MM.1S (cell line): ENCODE results near the gene PRKAG2.

ENCODE experiments used
- DNase-seq: peaks from one replicate; pipeline ENCODE4 v3.0.0-alpha.2; 2015
- H2AFZ ChIP-seq: fragments of 300-600 bp; sonication (generic); 2 replicates; pipeline ENCODE4 v1.6.0; 2016; ENCODE audit warnings: antibody characterized with exemption, low read length
- H3F3A ChIP-seq: fragments of 300-600 bp; sonication (generic); 2 replicates; pipeline ENCODE4 v1.6.1; 2016; ENCODE audit warnings: mild to moderate bottlenecking, antibody characterized with exemption, low read length, moderate library complexity, mixed read lengths; ENCODE audit not compliant: insufficient read depth
- H3K27ac ChIP-seq: fragments of 300-600 bp; sonication (generic); 2 replicates; pipeline ENCODE4 v1.5.1; 2016; ENCODE audit warnings: mild to moderate bottlenecking, low read length
- H3K27me3 ChIP-seq: fragments of 300-600 bp; sonication (generic); replicated peaks from 2 replicates; pipeline ENCODE4 v1.6.0; 2016; ENCODE audit warnings: low read length; ENCODE audit not compliant: insufficient read depth
- H3K36me3 ChIP-seq: fragments of 300-600 bp; sonication (generic); replicated peaks from 2 replicates; pipeline ENCODE4 v1.6.1; 2016; ENCODE audit warnings: mild to moderate bottlenecking, low read length, mixed read lengths; ENCODE audit not compliant: insufficient read depth
- H3K4me1 ChIP-seq: fragments of 300-600 bp; sonication (generic); 2 replicates; pipeline ENCODE4 v1.6.1; 2016; ENCODE audit warnings: low read length, mixed read lengths
- H3K4me2 ChIP-seq: fragments of 300-600 bp; sonication (generic); 2 replicates; pipeline ENCODE4 v1.6.0; 2016; ENCODE audit warnings: low read depth, low read length
- H3K4me3 ChIP-seq: fragments of 300-600 bp; sonication (generic); 2 replicates; pipeline ENCODE4 v1.5.1; 2016; ENCODE audit warnings: low read length, mixed read lengths
- H3K79me2 ChIP-seq: fragments of 300-600 bp; sonication (generic); 2 replicates; pipeline ENCODE4 v1.6.1; 2016; ENCODE audit warnings: mixed run types, low read length, mixed read lengths
- H3K9ac ChIP-seq: fragments of 300-600 bp; sonication (generic); 2 replicates; pipeline ENCODE4 v1.6.1; 2016; ENCODE audit warnings: low read length, mixed read lengths
- H3K9me2 ChIP-seq: fragments of 300-600 bp; sonication (generic); replicated peaks from 2 replicates; pipeline ENCODE4 v1.6.1; 2016; ENCODE audit warnings: mild to moderate bottlenecking, low read length, mixed read lengths; ENCODE audit not compliant: insufficient read depth
- H3K9me3 ChIP-seq: fragments of 300-600 bp; sonication (generic); replicated peaks from 2 replicates; pipeline ENCODE4 v1.6.1; 2016; ENCODE audit warnings: mild to moderate bottlenecking, low read length, mixed read lengths; ENCODE audit not compliant: insufficient read depth
- H4K20me1 ChIP-seq: fragments of 300-600 bp; sonication (generic); 2 replicates; pipeline ENCODE4 v1.6.1; 2016; ENCODE audit warnings: mild to moderate bottlenecking, low read length, moderate library complexity, mixed read lengths; ENCODE audit not compliant: insufficient read depth
- CTCF ChIP-seq: fragments of 300-600 bp; sonication (generic); IDR thresholded peaks from 2 replicates; pipeline ENCODE4 v1.5.1; 2016; ENCODE audit warnings: antibody characterized with exemption, low read length, mixed read lengths
- EZH2 ChIP-seq: fragments of 300-600 bp; sonication (generic); optimal IDR thresholded peaks from 2 replicates; pipeline ENCODE3; 2017; ENCODE audit warnings: low read depth, mild to moderate bottlenecking, antibody characterized with exemption, low read length, mixed read lengths
- EZH2phosphoT487 ChIP-seq: fragments of 300-600 bp; sonication (generic); IDR thresholded peaks from 2 replicates; pipeline ENCODE4 v1.6.1; 2018; ENCODE audit warnings: antibody characterized with exemption, low read length

The PRKAG2 gene

GRCh38 chr7:151517601-151518104 is 359.3 kb downstream of the PRKAG2 start:
- peaks cover 55% of the 10 kb centered on the region for H4K20me1 ChIP-seq
- H3K9me3 ChIP-seq = no peaks in the 10 kb centered on the region
- no peaks in the 10 kb centered on the region for H3K27me3 ChIP-seq
- no peak for DNase-seq
- no peak for TF ChIP-seq EZH2
- no peak for TF ChIP-seq EZH2phosphoT487
- no peak for TF ChIP-seq CTCF
- no peak overlapping the region for H2AFZ ChIP-seq
- peaks cover 63% of the 10 kb centered on the region for H3K79me2 ChIP-seq
- no peaks in the 10 kb centered on the region for H3K36me3 ChIP-seq
- peaks cover 25% of the 10 kb centered on the region for H3F3A ChIP-seq
- peak overlapping the region; percentile 95 for H3K4me3 ChIP-seq
- H3K4me1 ChIP-seq = peaks cover 30% of the 10 kb centered on the region
- H3K9ac ChIP-seq = peak overlapping the region; percentile 78; the same call in 1 of the 2 replicates
- H3K4me2 ChIP-seq = peak overlapping the region; percentile 84
- H3K9me2 ChIP-seq = no peaks in the 10 kb centered on the region
- no peak overlapping the region; the same call in 1 of the 2 replicates for H3K27ac ChIP-seq

- Histone ChIP-seq H2AFZ (no peak overlapping the region), H3F3A (peaks cover 24% of the 10 kb centered on the region), H3K9me3 (no peaks in the 10 kb centered on the region), H3K27ac (no peak overlapping the region; the same call in 1 of the 2 replicates), H4K20me1 (peaks cover 79% of the 10 kb centered on the region), H3K4me3 (no peak overlapping the region), H3K4me1 (peaks cover 31% of the 10 kb centered on the region), H3K9me2 (no peaks in the 10 kb centered on the region), H3K4me2 (peak overlapping the region; percentile 42), H3K27me3 (no peaks in the 10 kb centered on the region), H3K9ac (no peak overlapping the region), H3K36me3 (no peaks in the 10 kb centered on the region), H3K79me2 (peaks cover 88% of the 10 kb centered on the region)
- no peak for DNase-seq
- TF ChIP-seq CTCF = no peak
- TF ChIP-seq EZH2 = no peak
- no peak for TF ChIP-seq EZH2phosphoT487
Observed at GRCh38 chr7:151515276-151515565, 361.7 kb downstream of the PRKAG2 start.

GRCh38 chr7:151514461-151515275 is 362.2 kb downstream of the PRKAG2 start:
- DNase-seq = no peak
- Histone ChIP-seq H3K9me2 (no peaks in the 10 kb centered on the region), H3K9ac (no peak overlapping the region), H3K27ac (no peak overlapping the region), H3F3A (peaks cover 22% of the 10 kb centered on the region), H3K9me3 (no peaks in the 10 kb centered on the region), H3K79me2 (peaks cover 93% of the 10 kb centered on the region), H3K27me3 (no peaks in the 10 kb centered on the region), H3K4me1 (peaks cover 30% of the 10 kb centered on the region), H3K4me3 (no peak overlapping the region), H2AFZ (no peak overlapping the region), H3K4me2 (no peak overlapping the region; the same call in 1 of the 2 replicates), H3K36me3 (no peaks in the 10 kb centered on the region), H4K20me1 (peaks cover 85% of the 10 kb centered on the region)
- TF ChIP-seq EZH2 = no peak

GRCh38 chr7:151513133-151513532 is 363.8 kb downstream of the PRKAG2 start:
- DNase-seq = no peak
- H4K20me1 ChIP-seq = peaks cover 99% of the 10 kb centered on the region
- H3K9me2 ChIP-seq = no peaks in the 10 kb centered on the region
- TF ChIP-seq CTCF = no peak
- TF ChIP-seq EZH2phosphoT487 = no peak
- TF ChIP-seq EZH2 = no peak
- H3F3A ChIP-seq = peaks cover 15% of the 10 kb centered on the region
- no peak overlapping the region for H3K4me3 ChIP-seq
- no peak overlapping the region for H3K9ac ChIP-seq
- no peak overlapping the region for H2AFZ ChIP-seq
- H3K27me3 ChIP-seq = no peaks in the 10 kb centered on the region
- no peak overlapping the region for H3K27ac ChIP-seq
- no peaks in the 10 kb centered on the region for H3K9me3 ChIP-seq
- peaks cover 100% of the 10 kb centered on the region for H3K79me2 ChIP-seq
- no peak overlapping the region for H3K4me2 ChIP-seq
- peaks cover 30% of the 10 kb centered on the region for H3K4me1 ChIP-seq
- no peaks in the 10 kb centered on the region for H3K36me3 ChIP-seq
